Measurements from ENCODE around the gene SORL1. TPM values are rescaled to one million over a fixed set of nuclear protein-coding genes. Genes with fewer than 3 reads are reported as not detected.

The SORL1 gene
- total and polyA plus RNA-seq, 2 of the 8 experiments (the other 6 are each of a cell fraction or from before 2014, with no cell fraction given), result 38.1 to 65.5 TPM

- TF ChIP-seq, protein P1, sequence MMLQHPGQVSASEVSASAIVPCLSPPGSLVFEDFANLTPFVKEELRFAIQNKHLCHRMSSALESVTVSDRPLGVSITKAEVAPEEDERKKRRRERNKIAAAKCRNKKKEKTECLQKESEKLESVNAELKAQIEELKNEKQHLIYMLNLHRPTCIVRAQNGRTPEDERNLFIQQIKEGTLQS (IDR thresholded peaks at IDR 0.05; ENCODE audit: insufficient read depth, low read depth, low read length), result no peak
- no peak for TF ChIP-seq MAFK (IDR thresholded peaks at IDR 0.05; ENCODE audit: low read depth, low read length)
- TF ChIP-seq FOSL1 (IDR thresholded peaks at IDR 0.05; ENCODE audit: insufficient read depth, low read depth, low read length), result no peak
- no peak for TF ChIP-seq SIRT6 (IDR thresholded peaks at IDR 0.05; ENCODE audit: low read length)
- no peak for TF ChIP-seq ZNF274 (IDR thresholded peaks at IDR 0.05; ENCODE audit: borderline replicate concordance, extremely low read depth, low read length)
- TF ChIP-seq RFX5 (IDR thresholded peaks at IDR 0.05; ENCODE audit: borderline replicate concordance, low read depth, low read length), result no peak
- TF ChIP-seq CEBPB (IDR thresholded peaks at IDR 0.05; ENCODE audit: low read depth, low read length), result no peak
- TF ChIP-seq POLR2A (IDR thresholded peaks at IDR 0.05; ENCODE audit: control extremely low read depth in 1 of 2, low read depth in 2 of 2, low read length in 2 of 2), result peak in 1 of 2 experiments; percentile 74; a peak in 2 of 3 replicates
- TF ChIP-seq HDAC2 (IDR thresholded peaks at IDR 0.05; ENCODE audit: borderline replicate concordance in 1 of 2, low read depth in 2 of 2, low read length in 2 of 2), result 0 out of 4 replicates have a peak, but pooled peaks of 1 of the 2 experiments have one; percentile 74
- TF ChIP-seq ASH2L (IDR thresholded peaks at IDR 0.05; ENCODE audit: low read length), result peak; percentile 95
- TF ChIP-seq TBP (IDR thresholded peaks at IDR 0.05; ENCODE audit: low read depth, low read length), result peak; percentile 45; the same call in 1 of the 2 replicates
- TF ChIP-seq USF2 (IDR thresholded peaks at IDR 0.05; ENCODE audit: low read length), result peak; percentile 48
- TF ChIP-seq SP2 (IDR thresholded peaks at IDR 0.05; ENCODE audit: low read length), result no peak
- TF ChIP-seq KDM4A (IDR thresholded peaks at IDR 0.05; ENCODE audit: low read depth, low read length, severe bottlenecking), result peak; percentile 97
- peak; percentile 79 for TF ChIP-seq TAF7 (optimal IDR thresholded peaks at IDR 0.05; ENCODE audit: borderline replicate concordance, low read depth, low read length)
- TF ChIP-seq HDAC6 (IDR thresholded peaks at IDR 0.05; ENCODE audit: low read depth, low read length), result no peak
- peak; percentile 98 for TF ChIP-seq TEAD4 (IDR thresholded peaks at IDR 0.05; ENCODE audit: low read depth, low read length)
- no peak for TF ChIP-seq POU5F1 (IDR thresholded peaks at IDR 0.05; ENCODE audit: low read depth, low read length)
- TF ChIP-seq KDM5A (IDR thresholded peaks at IDR 0.05; ENCODE audit: low read length), result no peak
- peak; percentile 74 for TF ChIP-seq PHF8 (conservative IDR thresholded peaks at IDR 0.05; ENCODE audit: low read depth, low read length)
- TF ChIP-seq NANOG (IDR thresholded peaks at IDR 0.05; ENCODE audit: insufficient read depth, low read depth, low read length, poor library complexity, severe bottlenecking), result no peak
- TF ChIP-seq SP1 (IDR thresholded peaks at IDR 0.05; ENCODE audit: low read depth, low read length), result no peak
- peak; percentile 37 to 70; a peak in 3 of 4 replicates for TF ChIP-seq RAD21 (IDR thresholded peaks at IDR 0.05 in 1 of 2, conservative IDR thresholded peaks at IDR 0.05 in 1 of 2; ENCODE audit: low read depth in 2 of 2, low read length in 2 of 2)
Measured at GRCh38 chr11:121451986-121452608, at the start of gene SORL1 (continued).

Measured in H1 (cell line).